IMR-90 (cell line): ENCODE measurements around the gene TMEM135.
"Not testable (repeated sequence)": the region's sequence is repeated elsewhere in the genome, so short reads cannot be mapped to it uniquely, and the experiment has no call there.

Source experiments
- ELK1 ChIP-seq: fragments of 150-350 bp; IDR thresholded peaks from 2 replicates; pipeline ENCODE4 v1.6.1; 2016; ENCODE audit warnings: low read depth, mild to moderate bottlenecking, low read length, moderate library complexity, borderline replicate concordance
- TF ChIP-seq, protein P1 (sequence below): conservative IDR thresholded peaks from 2 replicates; pipeline ENCODE4 v1.5.1; 2012; ENCODE audit warnings: mild to moderate bottlenecking, low read depth, low read length, improper control_type of control experiment

DNA sequence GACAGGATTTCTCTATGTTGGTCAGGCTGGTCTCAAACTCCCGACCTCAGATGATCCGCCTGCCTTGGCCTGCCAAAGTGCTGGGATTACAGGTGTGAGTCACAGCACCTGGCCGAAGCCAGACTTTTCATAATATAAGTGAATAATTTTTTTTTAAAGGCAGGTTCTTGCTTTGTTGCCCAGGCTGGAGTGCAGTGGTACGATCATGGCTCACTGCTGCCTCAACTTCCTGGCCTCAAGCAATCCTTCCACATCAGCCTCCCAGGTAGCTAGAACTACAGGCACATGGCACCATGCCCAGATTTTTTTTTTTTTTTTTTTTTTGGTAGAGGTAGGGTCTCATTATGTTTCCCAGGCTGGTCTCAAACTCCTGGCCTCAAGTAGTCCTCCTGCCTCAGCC is 33.5 kb upstream of the TMEM135 start:
- TF ChIP-seq, protein P1, sequence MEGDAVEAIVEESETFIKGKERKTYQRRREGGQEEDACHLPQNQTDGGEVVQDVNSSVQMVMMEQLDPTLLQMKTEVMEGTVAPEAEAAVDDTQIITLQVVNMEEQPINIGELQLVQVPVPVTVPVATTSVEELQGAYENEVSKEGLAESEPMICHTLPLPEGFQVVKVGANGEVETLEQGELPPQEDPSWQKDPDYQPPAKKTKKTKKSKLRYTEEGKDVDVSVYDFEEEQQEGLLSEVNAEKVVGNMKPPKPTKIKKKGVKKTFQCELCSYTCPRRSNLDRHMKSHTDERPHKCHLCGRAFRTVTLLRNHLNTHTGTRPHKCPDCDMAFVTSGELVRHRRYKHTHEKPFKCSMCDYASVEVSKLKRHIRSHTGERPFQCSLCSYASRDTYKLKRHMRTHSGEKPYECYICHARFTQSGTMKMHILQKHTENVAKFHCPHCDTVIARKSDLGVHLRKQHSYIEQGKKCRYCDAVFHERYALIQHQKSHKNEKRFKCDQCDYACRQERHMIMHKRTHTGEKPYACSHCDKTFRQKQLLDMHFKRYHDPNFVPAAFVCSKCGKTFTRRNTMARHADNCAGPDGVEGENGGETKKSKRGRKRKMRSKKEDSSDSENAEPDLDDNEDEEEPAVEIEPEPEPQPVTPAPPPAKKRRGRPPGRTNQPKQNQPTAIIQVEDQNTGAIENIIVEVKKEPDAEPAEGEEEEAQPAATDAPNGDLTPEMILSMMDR, result not testable (repeated sequence)
- TF ChIP-seq ELK1, result not testable (repeated sequence)
